Panc1 (cell line): Measurements from ENCODE around the gene UBQLN2. TPM values are rescaled to one million over a fixed set of nuclear protein-coding genes. Genes with fewer than 3 reads are reported as not detected.
"Not testable (repeated sequence)": the region's sequence is repeated elsewhere in the genome, so short reads cannot be mapped to it uniquely, and the experiment has no call there.

Experiments used
- ATAC-seq: fragments of 200-7000 bp; cut with Tn5 transposase; 2 replicates; pipeline ENCODE4 v1.9.1; 2020; ENCODE audit warnings: mild to moderate bottlenecking, moderate library complexity
- Bru-seq: library from RNA; stranded (reverse); fragments of 400-500 nt; gene quantifications from one replicate; lab custom pipeline; 2021; lab: Mats Ljungman, UMichigan
- BruChase-seq, 2 experiments: library from RNA; stranded (reverse); fragments of 400-500 nt; gene quantifications; one replicate each; lab custom pipeline; 2021; lab: Mats Ljungman, UMichigan
- BruUV-seq: library from RNA; stranded (reverse); fragments of 400-500 nt; replicated peaks from 2 replicates; lab custom pipeline; 2021; lab: Mats Ljungman, UMichigan
- CTCF ChIA-PET: fragments of 300-600 bp; sonication (Branson Sonifier 250); formaldehyde crosslinking; loops from one replicate; lab custom pipeline; 2022; ENCODE audit warnings: antibody characterized with exemption; lab: Charles Lee
- POLR2A ChIA-PET: fragments of 300-600 bp; sonication (Branson Sonifier 250); formaldehyde crosslinking; loops from one replicate; lab custom pipeline; 2022; ENCODE audit warnings: antibody characterized with exemption; lab: Charles Lee
- DNase-seq: peaks from one replicate; pipeline ENCODE4 v3.0.0-alpha.2; 2010; ENCODE audit warnings: low read depth, low spot score
- H3K27ac ChIP-seq: 2 replicates; pipeline ENCODE4 v1.5.1; 2011; ENCODE audit warnings: mild to moderate bottlenecking, low read length, inconsistent platforms
- H3K27me3 ChIP-seq: fragments of 200-500 bp; sonication (Bioruptor generic); 2 replicates; pipeline ENCODE4 v1.6.0; 2014; ENCODE audit warnings: low read length, inconsistent platforms; ENCODE audit not compliant: control insufficient read depth, insufficient read depth
- H3K36me3 ChIP-seq: fragments of 200-500 bp; sonication (Bioruptor generic); 2 replicates; pipeline ENCODE4 v1.5.1; 2014; ENCODE audit warnings: inconsistent platforms, mild to moderate bottlenecking, low read length, moderate library complexity; ENCODE audit not compliant: control insufficient read depth, insufficient read depth
- H3K4me1 ChIP-seq: 2 replicates; pipeline ENCODE4 v1.5.1; 2011; ENCODE audit warnings: inconsistent platforms, mild to moderate bottlenecking, low read length, moderate library complexity; ENCODE audit not compliant: control insufficient read depth, insufficient read depth
- H3K4me3 ChIP-seq, 2 experiments: 2 replicates each; pipeline ENCODE4 v1.5.1; 2011 to 2012; ENCODE audit warnings: low read depth in 2 of 2, low read length in 2 of 2, mild to moderate bottlenecking in 2 of 2, inconsistent platforms in 1 of 2, moderate library complexity in 1 of 2
- H3K9me3 ChIP-seq: fragments of 200-500 bp; sonication (Bioruptor generic); 2 replicates; pipeline ENCODE4 v1.5.1; 2014; ENCODE audit warnings: low read depth, mild to moderate bottlenecking, inconsistent platforms, low read length, moderate library complexity; ENCODE audit not compliant: control insufficient read depth, insufficient read depth
- POLR2AphosphoS5 ChIP-seq: IDR thresholded peaks from 2 replicates; pipeline ENCODE4 v1.6.1; 2012; ENCODE audit warnings: mild to moderate bottlenecking, low read depth, low read length, moderate library complexity
- SIN3A ChIP-seq: IDR thresholded peaks from 2 replicates; pipeline ENCODE4 v1.6.1; 2012; ENCODE audit warnings: low read depth, mild to moderate bottlenecking, low read length, moderate library complexity, borderline replicate concordance; ENCODE audit not compliant: insufficient read depth
- TCF7L2 ChIP-seq: IDR thresholded peaks from 2 replicates; pipeline ENCODE4 v1.6.1; 2011; ENCODE audit warnings: mild to moderate bottlenecking, low read depth, low read length, inconsistent platforms
- in situ Hi-C: cut with HindIII; loops from 2 replicates; pipeline ENCODE4 v1.10.0; 2016; ENCODE audit warnings: low sequenced_read_pairs, low pct_unique_long_range_greater_than_20kb
- intact Hi-C: fragments of 100-400 bp; cut with micrococcal nuclease; formaldehyde crosslinking; loops from one replicate; pipeline ENCODE4 v1.10.0; 2022; ENCODE audit not compliant: unreplicated experiment
- long read RNA-seq: library from polyadenylated mRNA; unstranded; transcript quantifications from one replicate; pipeline ENCODE4 v2.0.0, GENCODE V29; 2021; ENCODE audit not compliant: unreplicated experiment
- polyA plus RNA-seq: library from polyadenylated mRNA; unstranded; fragments of >200 nt; gene quantifications from one replicate; pipeline ENCODE4 v1.2.1, GENCODE V29; 2012; ENCODE audit warnings: missing spikeins; ENCODE audit not compliant: insufficient read length
- total RNA-seq: library from RNA; stranded (reverse); gene quantifications from one replicate; pipeline ENCODE4 v1.2.1, GENCODE V29; 2021; ENCODE audit not compliant: unreplicated experiment
- TF ChIP-seq, protein P1 (sequence below), 2 experiments: IDR thresholded peaks; 2 replicates each; pipeline ENCODE4 v1.6.1; 2011 to 2012; ENCODE audit warnings: low read depth in 2 of 2, control low read depth in 1 of 2, low read length in 1 of 2, mild to moderate bottlenecking in 1 of 2, moderate library complexity in 1 of 2; ENCODE audit not compliant: insufficient read depth in 1 of 2
- TF ChIP-seq, protein P2 (sequence below): fragments of 450-650 bp; IDR thresholded peaks from 2 replicates; pipeline ENCODE4 v1.5.1; 2017; ENCODE audit warnings: mild to moderate bottlenecking

UBQLN2 gene
- total RNA-seq (32.0 TPM), Bru-seq, nascent RNA (percentile 88 among the genes with signal in this experiment), BruChase-seq, experiment 1, labeled RNA remaining after a 2-hour chase (percentile 98 among the genes with signal in this experiment), BruChase-seq, experiment 2, labeled RNA remaining after a 6-hour chase (percentile 99 among the genes with signal in this experiment)
- polyA plus RNA-seq: 22.5 TPM
- long read RNA-seq, full-length matches to known transcripts: 95 of 95 reads
- long read RNA-seq, partial matches to known transcripts: 0 of 95 reads
- long read RNA-seq, other reads (novel, unspliced or antisense): 0 of 95 reads

- no TSS peak for BruUV-seq
- TF ChIP-seq, protein P1, sequence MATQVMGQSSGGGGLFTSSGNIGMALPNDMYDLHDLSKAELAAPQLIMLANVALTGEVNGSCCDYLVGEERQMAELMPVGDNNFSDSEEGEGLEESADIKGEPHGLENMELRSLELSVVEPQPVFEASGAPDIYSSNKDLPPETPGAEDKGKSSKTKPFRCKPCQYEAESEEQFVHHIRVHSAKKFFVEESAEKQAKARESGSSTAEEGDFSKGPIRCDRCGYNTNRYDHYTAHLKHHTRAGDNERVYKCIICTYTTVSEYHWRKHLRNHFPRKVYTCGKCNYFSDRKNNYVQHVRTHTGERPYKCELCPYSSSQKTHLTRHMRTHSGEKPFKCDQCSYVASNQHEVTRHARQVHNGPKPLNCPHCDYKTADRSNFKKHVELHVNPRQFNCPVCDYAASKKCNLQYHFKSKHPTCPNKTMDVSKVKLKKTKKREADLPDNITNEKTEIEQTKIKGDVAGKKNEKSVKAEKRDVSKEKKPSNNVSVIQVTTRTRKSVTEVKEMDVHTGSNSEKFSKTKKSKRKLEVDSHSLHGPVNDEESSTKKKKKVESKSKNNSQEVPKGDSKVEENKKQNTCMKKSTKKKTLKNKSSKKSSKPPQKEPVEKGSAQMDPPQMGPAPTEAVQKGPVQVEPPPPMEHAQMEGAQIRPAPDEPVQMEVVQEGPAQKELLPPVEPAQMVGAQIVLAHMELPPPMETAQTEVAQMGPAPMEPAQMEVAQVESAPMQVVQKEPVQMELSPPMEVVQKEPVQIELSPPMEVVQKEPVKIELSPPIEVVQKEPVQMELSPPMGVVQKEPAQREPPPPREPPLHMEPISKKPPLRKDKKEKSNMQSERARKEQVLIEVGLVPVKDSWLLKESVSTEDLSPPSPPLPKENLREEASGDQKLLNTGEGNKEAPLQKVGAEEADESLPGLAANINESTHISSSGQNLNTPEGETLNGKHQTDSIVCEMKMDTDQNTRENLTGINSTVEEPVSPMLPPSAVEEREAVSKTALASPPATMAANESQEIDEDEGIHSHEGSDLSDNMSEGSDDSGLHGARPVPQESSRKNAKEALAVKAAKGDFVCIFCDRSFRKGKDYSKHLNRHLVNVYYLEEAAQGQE (IDR thresholded peaks at IDR 0.05; ENCODE audit: insufficient read depth in 1 of 2, low read depth in 2 of 2, low read length in 1 of 2): no peak
- TF ChIP-seq SIN3A: 0 out of 2 replicates have a peak, but pooled peaks have one; percentile 37
- peak; percentile 21; the same call in 1 of the 2 replicates for TF ChIP-seq POLR2AphosphoS5
- TF ChIP-seq, protein P2, sequence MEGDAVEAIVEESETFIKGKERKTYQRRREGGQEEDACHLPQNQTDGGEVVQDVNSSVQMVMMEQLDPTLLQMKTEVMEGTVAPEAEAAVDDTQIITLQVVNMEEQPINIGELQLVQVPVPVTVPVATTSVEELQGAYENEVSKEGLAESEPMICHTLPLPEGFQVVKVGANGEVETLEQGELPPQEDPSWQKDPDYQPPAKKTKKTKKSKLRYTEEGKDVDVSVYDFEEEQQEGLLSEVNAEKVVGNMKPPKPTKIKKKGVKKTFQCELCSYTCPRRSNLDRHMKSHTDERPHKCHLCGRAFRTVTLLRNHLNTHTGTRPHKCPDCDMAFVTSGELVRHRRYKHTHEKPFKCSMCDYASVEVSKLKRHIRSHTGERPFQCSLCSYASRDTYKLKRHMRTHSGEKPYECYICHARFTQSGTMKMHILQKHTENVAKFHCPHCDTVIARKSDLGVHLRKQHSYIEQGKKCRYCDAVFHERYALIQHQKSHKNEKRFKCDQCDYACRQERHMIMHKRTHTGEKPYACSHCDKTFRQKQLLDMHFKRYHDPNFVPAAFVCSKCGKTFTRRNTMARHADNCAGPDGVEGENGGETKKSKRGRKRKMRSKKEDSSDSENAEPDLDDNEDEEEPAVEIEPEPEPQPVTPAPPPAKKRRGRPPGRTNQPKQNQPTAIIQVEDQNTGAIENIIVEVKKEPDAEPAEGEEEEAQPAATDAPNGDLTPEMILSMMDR: peak; percentile 27
- TF ChIP-seq TCF7L2: peak; percentile 60; the same call in 1 of the 2 replicates
- Histone ChIP-seq H3K27ac (peak within 1 kb of the TSS; percentile 94), H3K4me1 (peaks cover 11% of the 10 kb centered on the region; the same call in 1 of the 2 replicates), H3K4me3 (peak within 1 kb of the TSS; percentile 69 to 75), H3K27me3 (no peaks in the 10 kb centered on the region), H3K36me3 (peaks cover 2% of the 10 kb centered on the region), H3K9me3 (no peaks in the 10 kb centered on the region)
- peak; percentile 96 for ATAC-seq
- CTCF ChIA-PET: no interaction called here
- intact Hi-C loops: no loop called here
- in situ Hi-C loops: no loop called here
- POLR2A ChIA-PET: interaction anchor here (0.6 kb wide), 1 partner anchor 100 kb away, joined by 9 read pairs; no protein-coding TSS in a partner anchor
- no peak for DNase-seq
Measured at GRCh38 chrX:56563231-56564161, at the start of gene UBQLN2. Gene UBQLN2 (plus strand): TSS chrX:56563627. CDS start chrX:56563874, 247 bp downstream.

- CTCF ChIA-PET: no interaction called here
- H3K4me3 ChIP-seq: no peak overlapping the region
- in situ Hi-C loops (no loop called here), intact Hi-C loops (no loop called here)
- ATAC-seq (no peak), DNase-seq (no peak)
- POLR2A ChIA-PET: interaction anchor here (0.6 kb wide), 1 partner anchor 77 kb away, joined by 4 read pairs; no protein-coding TSS in a partner anchor
- H3K27ac ChIP-seq: no peak overlapping the region
- no peaks in the 10 kb centered on the region for H3K9me3 ChIP-seq
- TF ChIP-seq POLR2AphosphoS5: no peak
- TF ChIP-seq TCF7L2: no peak
- TF ChIP-seq, protein P2: no peak
- no peak for TF ChIP-seq SIN3A
- TF ChIP-seq, protein P1 (IDR thresholded peaks at IDR 0.05; ENCODE audit: insufficient read depth in 1 of 2, low read depth in 2 of 2, low read length in 1 of 2): no peak
- H3K36me3 ChIP-seq: no peaks in the 10 kb centered on the region
- H3K4me1 ChIP-seq: no peaks in the 10 kb centered on the region
- H3K27me3 ChIP-seq: no peaks in the 10 kb centered on the region
- BruUV-seq: no TSS peak
Measured at GRCh38 chrX:56519642-56520041, 43.8 kb upstream of the UBQLN2 start.

DNA sequence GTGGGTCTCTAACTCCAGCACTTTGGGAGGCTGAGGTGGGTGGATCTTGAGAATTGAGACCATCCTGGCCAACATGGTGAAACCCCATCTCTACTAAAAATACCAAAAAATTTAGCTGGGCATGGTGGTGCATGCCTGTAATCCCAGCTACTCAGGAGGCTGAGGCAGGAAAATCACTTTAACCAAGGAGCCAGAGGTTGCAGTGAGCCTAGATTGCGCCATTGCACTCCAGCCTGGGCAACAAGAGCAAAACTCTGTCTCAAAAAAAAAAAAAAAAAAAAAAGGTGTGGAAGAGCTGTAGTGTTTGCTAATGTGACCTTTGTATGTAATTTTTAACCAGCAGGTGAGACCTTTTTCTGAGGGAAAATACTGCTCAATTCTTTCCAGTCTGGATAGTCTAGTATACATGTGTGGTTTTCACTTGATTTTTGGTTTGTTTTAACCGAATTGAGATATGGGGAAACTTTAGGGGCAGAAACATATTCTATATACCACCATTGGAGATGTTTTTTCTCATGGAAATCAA is 33.9 kb upstream of the UBQLN2 start:
- DNase-seq, POLR2A ChIA-PET, H3K4me3 ChIP-seq, in situ Hi-C loops, H3K36me3 ChIP-seq, ATAC-seq, H3K27ac ChIP-seq, H3K27me3 ChIP-seq, CTCF ChIA-PET, intact Hi-C loops, H3K9me3 ChIP-seq, H3K4me1 ChIP-seq, BruUV-seq: not testable (repeated sequence)
